Common myeloid progenitor, CD34-positive (primary cell): ENCODE measurements around the gene TBC1D10A.

Experiments
- CTCF ChIA-PET: fragments of 350-600 bp; sonication (Branson Sonifier 250); formaldehyde crosslinking; loops from one replicate; lab custom pipeline; 2021; ENCODE audit warnings: antibody characterized with exemption; lab: Charles Lee
- POLR2A ChIA-PET: fragments of 350-600 bp; sonication (Branson Sonifier 250); formaldehyde crosslinking; loops from one replicate; lab custom pipeline; 2021; ENCODE audit warnings: antibody characterized with exemption; lab: Charles Lee
- DNase-seq, 3 donors: peaks; one replicate each; pipeline versions ENCODE4 v3.0.0 to v3.0.0-alpha.2; 2013
- H3K27ac ChIP-seq, 2 experiments: 1 replicate in 1 of 2; 2 replicates in 1 of 2; pipeline ENCODE4 v1.7.0; 2013; ENCODE audit warnings: inconsistent platforms in 2 of 2, low read length in 2 of 2, mild to moderate bottlenecking in 2 of 2, low read depth in 1 of 2, moderate library complexity in 1 of 2; ENCODE audit not compliant: severe bottlenecking in 2 of 2, insufficient read depth in 1 of 2, poor library complexity in 1 of 2
- H3K27me3 ChIP-seq, 5 experiments: replicated peaks in 2 of 5; 1 replicate in 3 of 5; 2 replicates in 2 of 5; pipeline versions ENCODE4 v1.6.1 to v1.7.0; 2013; ENCODE audit warnings: low read length in 4 of 5, mild to moderate bottlenecking in 2 of 5, moderate library complexity in 2 of 5, inconsistent platforms in 1 of 5; ENCODE audit not compliant: insufficient read depth in 5 of 5, control insufficient read depth in 4 of 5
- H3K36me3 ChIP-seq, 4 experiments: 1 replicate in 2 of 4; 2 replicates in 2 of 4; pipeline versions ENCODE4 v1.6.1 to v1.7.0; 2013; ENCODE audit warnings: low read length in 3 of 4, control low read depth in 1 of 4, mild to moderate bottlenecking in 1 of 4; ENCODE audit not compliant: control insufficient read depth in 4 of 4, insufficient read depth in 4 of 4
- H3K4me1 ChIP-seq, 4 experiments: 1 replicate in 3 of 4; 2 replicates in 1 of 4; pipeline versions ENCODE4 v1.6.1 to v1.7.1; 2013; ENCODE audit warnings: low read length in 3 of 4, mild to moderate bottlenecking in 3 of 4, control low read depth in 1 of 4, inconsistent platforms in 1 of 4, moderate library complexity in 1 of 4; ENCODE audit not compliant: control insufficient read depth in 4 of 4, insufficient read depth in 4 of 4; ENCODE audit errors: control extremely low read depth in 1 of 4
- H3K4me3 ChIP-seq, 7 experiments: 1 replicate in 4 of 7; 2 replicates in 3 of 7; pipeline versions ENCODE4 v1.5.1 to v1.7.0; 2013; ENCODE audit warnings: mild to moderate bottlenecking in 7 of 7, low read length in 6 of 7, moderate library complexity in 6 of 7, inconsistent platforms in 2 of 7, low read depth in 2 of 7, control low read depth in 1 of 7; ENCODE audit not compliant: insufficient read depth in 4 of 7, control insufficient read depth in 1 of 7; ENCODE audit errors: extremely low read depth in 1 of 7
- H3K9me3 ChIP-seq, 5 experiments: 1 replicate in 4 of 5; 2 replicates in 1 of 5; pipeline versions ENCODE4 v1.6.1 to v1.7.1; 2013; ENCODE audit warnings: low read length in 4 of 5, mild to moderate bottlenecking in 2 of 5, inconsistent platforms in 1 of 5, low read depth in 1 of 5, moderate library complexity in 1 of 5; ENCODE audit not compliant: control insufficient read depth in 4 of 5, insufficient read depth in 2 of 5; ENCODE audit errors: control extremely low read depth in 1 of 5
- WGBS: methylation state at CpG from one replicate; pipeline ENCODE4 v1.1.5; 2013; ENCODE audit not compliant: insufficient coverage; 5-methylcytosine and 5-hydroxymethylcytosine counted together

TBC1D10A gene

GRCh38 chr22:30309951-30310741, 16.6 kb downstream of the TBC1D10A start:
- Histone ChIP-seq H3K9me3 (no peaks in the 10 kb centered on the region), H3K36me3 (no peaks in the 10 kb centered on the region), H3K4me3 (peak overlapping the region in 1 of 7 experiments; percentile 26), H3K27me3 (no peaks in the 10 kb centered on the region), H3K4me1 (peaks cover 52 to 95% (median 86%) of the 10 kb centered on the region in 4 experiments), H3K27ac (no peak overlapping the region)
- CTCF ChIA-PET, result interaction anchor here (1.0 to 5.4 kb wide), 7 partner anchors 9 to 23 kb away, joined by 3 to 31 read pairs (median 3); partner anchors contain the start of gene CASTOR1
- DNase-seq, result peak in 1 of 3 donors; percentile 33
- POLR2A ChIA-PET, result no interaction called here
- WGBS, result 65% methylated on average over 5 of the region's 7 CpGs

- ChIA-PET CTCF (interaction anchor here (0.9 to 3.6 kb wide), 4 partner anchors 20 to 53 kb away, joined by 3 to 16 read pairs (median 3); partner anchors contain the start of gene CASTOR1), POLR2A (no interaction called here)
- peak in 2 of 3 donors; percentile 58 to 71 for DNase-seq
- no peaks in the 10 kb centered on the region for H3K36me3 ChIP-seq
- H3K27ac ChIP-seq, result no peak overlapping the region
- H3K4me3 ChIP-seq, result no peak overlapping the region
- WGBS, result 88% methylated on average over 4 of the region's 5 CpGs
- no peaks in the 10 kb centered on the region for H3K27me3 ChIP-seq
- H3K4me1 ChIP-seq, result peaks cover 56 to 95% (median 87%) of the 10 kb centered on the region in 4 experiments
- no peaks in the 10 kb centered on the region for H3K9me3 ChIP-seq
Measured at GRCh38 chr22:30308518-30309230, 18.1 kb downstream of the TBC1D10A start.

- ChIA-PET CTCF (interaction anchor here (0.9 to 3.6 kb wide), 3 partner anchors 20 to 52 kb away, joined by 3 to 16 read pairs (median 3); partner anchors contain the start of gene CASTOR1), POLR2A (no interaction called here)
- H3K27ac ChIP-seq, result no peak overlapping the region
- WGBS, result no CpG with 5 or more reads among the region's 2 CpGs
- DNase-seq, result no peak
- no peaks in the 10 kb centered on the region for H3K27me3 ChIP-seq
- no peak overlapping the region for H3K4me3 ChIP-seq
- H3K36me3 ChIP-seq, result no peaks in the 10 kb centered on the region
- no peaks in the 10 kb centered on the region for H3K9me3 ChIP-seq
- peaks cover 56 to 97% (median 90%) of the 10 kb centered on the region in 4 experiments for H3K4me1 ChIP-seq
Measured at GRCh38 chr22:30308093-30308492, 18.6 kb downstream of the TBC1D10A start.

GRCh38 chr22:30307041-30307574, 19.6 kb downstream of the TBC1D10A start:
- Histone ChIP-seq H3K27ac (peak overlapping the region; percentile 7 to 47), H3K9me3 (no peaks in the 10 kb centered on the region), H3K4me1 (peaks cover 58 to 97% (median 92%) of the 10 kb centered on the region in 4 experiments), H3K27me3 (no peaks in the 10 kb centered on the region), H3K36me3 (no peaks in the 10 kb centered on the region), H3K4me3 (peak overlapping the region in 2 of 7 experiments; percentile 14 to 31)
- ChIA-PET CTCF (interaction anchor here (0.9 to 3.6 kb wide), 4 partner anchors 8 to 19 kb away, joined by 3 to 16 read pairs (median 3); partner anchors contain the start of gene CASTOR1), POLR2A (interaction anchor here (0.7 kb wide), 1 partner anchor 938 kb away, joined by 3 read pairs; no protein-coding TSS in a partner anchor)
- no peak for DNase-seq
- WGBS, result 95% methylated on average over 2 of the region's 4 CpGs

- POLR2A ChIA-PET, result interaction anchor here (0.7 to 1.3 kb wide), 4 partner anchors 9 to 938 kb away, joined by 3 to 4 read pairs (median 3); no protein-coding TSS in a partner anchor
- H3K4me3 ChIP-seq, result peak overlapping the region in 2 of 7 experiments; percentile 14 to 47
Measured at GRCh38 chr22:30306627-30307011, 20.1 kb downstream of the TBC1D10A start.

GRCh38 chr22:30305906-30306626, 20.7 kb downstream of the TBC1D10A start:
- Histone ChIP-seq H3K27ac (peak overlapping the region; percentile 28 to 73), H3K36me3 (peaks cover 0 to 2% (median 0%) of the 10 kb centered on the region in 4 experiments), H3K27me3 (no peaks in the 10 kb centered on the region), H3K4me3 (peak overlapping the region in 4 of 7 experiments; percentile 33 to 47 (median 38)), H3K4me1 (peaks cover 57 to 98% (median 96%) of the 10 kb centered on the region in 4 experiments), H3K9me3 (no peaks in the 10 kb centered on the region)
- WGBS, result 20% methylated on average over 2 of the region's 3 CpGs
- POLR2A ChIA-PET, result interaction anchor here (1.0 to 1.3 kb wide), 3 partner anchors 9 to 19 kb away, joined by 3 to 4 read pairs (median 3); no protein-coding TSS in a partner anchor
- peak; percentile 43 to 89 (median 83) for DNase-seq
- CTCF ChIA-PET, result interaction anchor here (0.9 to 3.6 kb wide), 4 partner anchors 9 to 18 kb away, joined by 3 to 16 read pairs (median 3); partner anchors contain the start of gene CASTOR1

More at GRCh38 chr22:30306627-30307011, 20.1 kb downstream of the TBC1D10A start:
- no peaks in the 10 kb centered on the region for H3K9me3 ChIP-seq
- WGBS, result no CpG with 5 or more reads among the region's 1 CpG
- H3K36me3 ChIP-seq, result no peaks in the 10 kb centered on the region
- peak overlapping the region; percentile 7 to 47 for H3K27ac ChIP-seq
- peaks cover 57 to 98% (median 95%) of the 10 kb centered on the region in 4 experiments for H3K4me1 ChIP-seq
- CTCF ChIA-PET, result interaction anchor here (0.9 to 3.6 kb wide), 4 partner anchors 8 to 18 kb away, joined by 3 to 16 read pairs (median 3); partner anchors contain the start of gene CASTOR1
- no peaks in the 10 kb centered on the region for H3K27me3 ChIP-seq
- DNase-seq, result no peak
